Measurements from ENCODE around the gene HMGCS2.

The HMGCS2 gene

DNA sequence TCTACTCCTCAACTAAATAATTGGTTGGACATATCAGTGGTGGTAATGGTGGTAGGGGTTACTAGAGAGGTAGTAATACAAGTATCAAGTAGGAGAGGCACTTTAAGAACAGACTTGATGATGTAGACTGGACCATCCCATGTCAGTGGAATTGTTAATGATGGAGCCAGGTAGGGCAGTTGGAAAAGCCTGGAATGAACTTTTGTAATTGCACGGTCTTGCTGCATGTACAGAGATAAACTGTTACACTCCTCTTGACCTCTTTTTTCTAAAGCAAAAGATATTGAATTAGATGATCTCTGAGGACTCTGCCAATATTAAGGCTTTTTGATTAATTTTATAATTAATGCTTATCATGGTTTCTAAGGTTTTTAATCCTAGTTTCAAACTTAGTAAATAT is 5.8 kb downstream of the HMGCS2 start:
- Histone ChIP-seq H3K4me3 (ENCODE audit: low read length) (no peak overlapping the region), H3K36me3 (ENCODE audit: control insufficient read depth, insufficient read depth, low read length) (no peaks in the 10 kb centered on the region), H3K27ac (ENCODE audit: low read length) (no peak overlapping the region), H3K9me3 (ENCODE audit: control insufficient read depth, insufficient read depth, low read length) (no peaks in the 10 kb centered on the region), H3K27me3 (ENCODE audit: control insufficient read depth, insufficient read depth, low read length) (no peaks in the 10 kb centered on the region), H3K4me1 (ENCODE audit: control insufficient read depth, insufficient read depth, low read length) (no peaks in the 10 kb centered on the region)
- WGBS (ENCODE audit: insufficient coverage, insufficient read length): no CpG with 5 or more reads among the region's 1 CpG
- no peak for DNase-seq (ENCODE audit: low read depth, low spot score)

DNA sequence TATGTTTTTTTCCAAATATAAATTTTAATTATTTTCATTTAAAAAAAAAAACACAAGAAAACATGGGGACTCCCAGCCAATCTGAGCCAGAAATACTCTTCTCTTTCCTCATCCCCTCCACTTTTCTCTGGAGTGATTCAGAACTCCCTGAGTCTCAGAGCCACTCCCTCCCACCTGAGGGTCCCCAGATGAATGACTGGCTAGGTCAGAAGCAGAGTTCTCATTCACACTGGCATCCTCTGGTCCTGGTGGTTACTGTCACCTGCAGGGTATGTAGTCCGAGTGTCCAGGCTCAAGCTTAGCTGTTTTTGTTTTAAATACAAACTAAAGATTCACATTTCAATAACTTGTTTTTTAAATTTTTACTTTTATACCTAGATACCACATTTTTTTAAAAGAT is 6.3 kb downstream of the HMGCS2 start:
- Histone ChIP-seq H3K9me3 (ENCODE audit: control insufficient read depth, insufficient read depth, low read length) (no peaks in the 10 kb centered on the region), H3K27me3 (ENCODE audit: control insufficient read depth, insufficient read depth, low read length) (no peaks in the 10 kb centered on the region), H3K36me3 (ENCODE audit: control insufficient read depth, insufficient read depth, low read length) (no peaks in the 10 kb centered on the region), H3K4me3 (ENCODE audit: low read length) (no peak overlapping the region), H3K27ac (ENCODE audit: low read length) (no peak overlapping the region), H3K4me1 (ENCODE audit: control insufficient read depth, insufficient read depth, low read length) (no peaks in the 10 kb centered on the region; the same call in 1 of the 2 replicates)
- DNase-seq (ENCODE audit: low read depth, low spot score): no peak
- WGBS (ENCODE audit: insufficient coverage, insufficient read length): no CpG with 5 or more reads among the region's 1 CpG

DNA sequence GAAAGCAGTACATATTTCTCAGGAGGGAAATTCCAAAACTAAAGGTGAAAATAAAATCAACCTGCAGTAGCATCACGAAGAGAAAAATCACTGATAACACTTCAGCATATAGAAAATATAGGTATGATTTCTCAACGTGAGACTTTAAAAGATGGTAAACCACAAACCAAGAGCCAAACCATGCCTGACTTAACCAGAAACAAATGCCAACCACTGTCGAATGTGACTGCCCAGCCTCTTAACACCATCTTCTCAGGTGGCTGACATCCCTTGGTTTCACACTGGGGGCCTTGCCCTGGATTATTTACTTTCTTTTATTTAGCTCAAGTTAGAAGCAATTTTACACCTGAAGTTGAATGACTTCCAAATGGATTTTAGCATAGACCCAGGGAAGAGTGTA is 10.1 kb downstream of the HMGCS2 start:
- H3K9me3 ChIP-seq (ENCODE audit: control insufficient read depth, insufficient read depth, low read length): no peaks in the 10 kb centered on the region
- no peaks in the 10 kb centered on the region for H3K27me3 ChIP-seq (ENCODE audit: control insufficient read depth, insufficient read depth, low read length)
- no CpG with 5 or more reads among the region's 3 CpGs for WGBS (ENCODE audit: insufficient coverage, insufficient read length)
- DNase-seq (ENCODE audit: low read depth, low spot score): no peak
- no peaks in the 10 kb centered on the region for H3K36me3 ChIP-seq (ENCODE audit: control insufficient read depth, insufficient read depth, low read length)
- H3K4me3 ChIP-seq (ENCODE audit: low read length): no peak overlapping the region
- H3K27ac ChIP-seq (ENCODE audit: low read length): no peak overlapping the region
- H3K4me1 ChIP-seq (ENCODE audit: control insufficient read depth, insufficient read depth, low read length): no peaks in the 10 kb centered on the region; the same call in 1 of the 2 replicates

DNA sequence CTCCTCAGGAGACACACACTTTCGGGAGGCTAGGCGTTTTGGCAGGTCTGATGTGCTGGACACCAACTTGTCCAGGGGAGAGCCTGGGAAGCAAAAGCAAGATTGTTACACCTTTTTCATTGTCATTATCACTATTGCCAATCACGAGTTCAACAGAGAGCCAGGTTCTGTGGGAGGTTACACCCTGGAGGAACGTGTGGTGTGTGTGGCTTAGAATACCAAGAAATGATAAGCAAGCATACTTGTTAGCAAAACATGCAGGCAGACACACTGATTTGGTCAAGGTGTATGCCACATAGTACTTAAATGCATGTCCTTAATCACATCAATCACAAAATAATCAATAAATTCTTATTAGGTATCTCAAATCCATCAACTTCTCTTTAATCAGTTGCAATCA is 16.1 kb downstream of the HMGCS2 start:
- Histone ChIP-seq H3K27ac (ENCODE audit: low read length) (no peak overlapping the region), H3K27me3 (ENCODE audit: control insufficient read depth, insufficient read depth, low read length) (no peaks in the 10 kb centered on the region), H3K36me3 (ENCODE audit: control insufficient read depth, insufficient read depth, low read length) (no peaks in the 10 kb centered on the region), H3K9me3 (ENCODE audit: control insufficient read depth, insufficient read depth, low read length) (no peaks in the 10 kb centered on the region), H3K4me1 (ENCODE audit: control insufficient read depth, insufficient read depth, low read length) (no peaks in the 10 kb centered on the region), H3K4me3 (ENCODE audit: low read length) (no peak overlapping the region)
- DNase-seq (ENCODE audit: low read depth, low spot score): no peak
- WGBS (ENCODE audit: insufficient coverage, insufficient read length): no CpG with 5 or more reads among the region's 4 CpGs

DNA sequence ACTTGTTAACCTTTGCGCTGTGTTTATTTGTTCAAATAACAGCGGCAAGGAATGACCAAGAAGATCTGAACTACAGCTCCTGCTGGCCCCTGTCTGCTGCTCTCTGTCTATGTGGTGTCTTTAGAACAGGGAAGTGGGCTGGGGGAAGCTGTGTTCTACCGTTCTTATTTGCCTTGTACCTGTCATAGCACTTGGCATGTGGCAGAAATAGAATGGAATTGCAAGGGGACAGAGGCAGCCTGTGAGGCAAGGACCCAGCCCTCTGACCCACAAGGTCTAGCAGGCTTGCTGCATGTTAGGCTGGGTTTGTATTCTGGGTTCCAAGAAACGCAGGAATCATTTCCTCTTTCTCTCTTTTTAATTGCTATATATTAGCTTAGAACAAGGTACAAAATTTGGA is 20.7 kb downstream of the HMGCS2 start:
- DNase-seq (ENCODE audit: low read depth, low spot score): no peak
- no CpG with 5 or more reads among the region's 4 CpGs for WGBS (ENCODE audit: insufficient coverage, insufficient read length)

DNA sequence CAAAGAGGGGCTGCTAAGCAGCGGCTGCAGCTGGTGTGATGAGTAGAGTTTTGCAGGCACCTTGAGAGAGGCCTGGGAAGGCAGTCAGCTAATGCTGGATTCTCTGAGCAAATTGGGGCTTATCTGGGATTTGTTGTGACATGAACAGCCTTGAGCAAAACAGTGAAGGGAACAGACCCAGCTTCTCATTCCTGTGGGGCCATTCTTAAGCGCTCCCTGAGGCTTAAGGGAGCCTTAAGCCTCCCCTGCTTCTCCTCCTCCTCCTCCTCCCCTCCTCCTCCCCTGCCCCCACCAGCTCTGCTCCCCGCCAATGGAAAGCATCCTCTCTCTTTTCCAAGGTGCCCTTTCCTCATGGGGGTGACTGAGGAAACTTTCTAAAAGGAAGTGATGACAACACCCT is 21.3 kb downstream of the HMGCS2 start:
- WGBS (ENCODE audit: insufficient coverage, insufficient read length): no CpG with 5 or more reads among the region's 3 CpGs
- Histone ChIP-seq H3K9me3 (ENCODE audit: control insufficient read depth, insufficient read depth, low read length) (no peaks in the 10 kb centered on the region), H3K4me1 (ENCODE audit: control insufficient read depth, insufficient read depth, low read length) (peaks cover 3% of the 10 kb centered on the region; the same call in 1 of the 2 replicates), H3K36me3 (ENCODE audit: control insufficient read depth, insufficient read depth, low read length) (peaks cover 17% of the 10 kb centered on the region), H3K4me3 (ENCODE audit: low read length) (no peak overlapping the region), H3K27ac (ENCODE audit: low read length) (no peak overlapping the region), H3K27me3 (ENCODE audit: control insufficient read depth, insufficient read depth, low read length) (no peaks in the 10 kb centered on the region)
- no peak for DNase-seq (ENCODE audit: low read depth, low spot score)

More for the DNA sequence above, 20.7 kb downstream of the HMGCS2 start:
- Histone ChIP-seq H3K27ac (ENCODE audit: low read length) (no peak overlapping the region), H3K4me3 (ENCODE audit: low read length) (no peak overlapping the region), H3K9me3 (ENCODE audit: control insufficient read depth, insufficient read depth, low read length) (no peaks in the 10 kb centered on the region), H3K36me3 (ENCODE audit: control insufficient read depth, insufficient read depth, low read length) (peaks cover 12% of the 10 kb centered on the region; the same call in 1 of the 2 replicates), H3K27me3 (ENCODE audit: control insufficient read depth, insufficient read depth, low read length) (no peaks in the 10 kb centered on the region), H3K4me1 (ENCODE audit: control insufficient read depth, insufficient read depth, low read length) (peaks cover 3% of the 10 kb centered on the region; the same call in 1 of the 2 replicates)

DNA sequence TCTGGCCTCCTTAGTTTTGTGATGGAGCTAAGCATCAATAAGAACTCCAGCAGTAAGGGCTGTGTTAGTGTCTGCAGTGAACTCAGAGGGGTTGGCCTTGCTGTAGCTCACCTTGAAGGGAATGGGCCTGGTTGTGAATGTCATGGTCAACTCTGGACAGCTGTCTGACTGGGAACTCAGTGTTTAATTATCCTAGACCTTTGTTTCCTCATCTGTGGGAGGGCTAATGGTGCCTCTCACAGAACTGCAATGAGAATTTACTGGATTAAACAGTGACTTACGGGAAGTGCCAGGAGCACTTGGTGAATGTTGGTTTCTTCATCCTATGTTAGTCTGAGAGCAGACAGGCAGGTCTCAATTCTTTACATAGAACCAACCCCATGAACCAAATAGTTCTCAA is 23.7 kb downstream of the HMGCS2 start:
- Histone ChIP-seq H3K27ac (ENCODE audit: low read length) (no peak overlapping the region), H3K4me3 (ENCODE audit: low read length) (no peak overlapping the region), H3K36me3 (ENCODE audit: control insufficient read depth, insufficient read depth, low read length) (peaks cover 38% of the 10 kb centered on the region), H3K4me1 (ENCODE audit: control insufficient read depth, insufficient read depth, low read length) (peaks cover 3% of the 10 kb centered on the region; the same call in 1 of the 2 replicates), H3K27me3 (ENCODE audit: control insufficient read depth, insufficient read depth, low read length) (no peaks in the 10 kb centered on the region), H3K9me3 (ENCODE audit: control insufficient read depth, insufficient read depth, low read length) (no peaks in the 10 kb centered on the region)
- no peak for DNase-seq (ENCODE audit: low read depth, low spot score)
- WGBS (ENCODE audit: insufficient coverage, insufficient read length): no CpG with 5 or more reads among the region's 1 CpG

DNA sequence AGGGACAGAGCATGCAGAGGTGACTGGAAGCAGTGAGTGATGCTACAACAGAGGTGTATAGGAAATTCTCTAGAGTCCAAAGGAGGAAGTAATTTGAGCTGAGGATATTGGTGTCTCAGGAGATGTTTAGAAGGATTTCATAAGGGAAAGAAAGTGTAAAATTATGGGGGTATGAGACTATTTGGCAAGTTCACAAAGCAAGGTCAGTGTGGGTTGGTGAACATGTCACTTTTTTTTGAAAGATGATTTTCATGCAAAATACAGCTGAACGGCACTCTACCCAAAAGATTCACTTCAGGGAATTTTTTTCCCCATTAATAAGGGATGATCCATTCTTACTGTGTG is 24.1 kb downstream of the HMGCS2 start:
- no peak for DNase-seq (ENCODE audit: low read depth, low spot score)
- WGBS (ENCODE audit: insufficient coverage, insufficient read length): no CpG with 5 or more reads among the region's 1 CpG
- Histone ChIP-seq H3K4me3 (ENCODE audit: low read length) (no peak overlapping the region), H3K36me3 (ENCODE audit: control insufficient read depth, insufficient read depth, low read length) (peaks cover 40% of the 10 kb centered on the region), H3K4me1 (ENCODE audit: control insufficient read depth, insufficient read depth, low read length) (peaks cover 3% of the 10 kb centered on the region; the same call in 1 of the 2 replicates), H3K9me3 (ENCODE audit: control insufficient read depth, insufficient read depth, low read length) (no peaks in the 10 kb centered on the region), H3K27me3 (ENCODE audit: control insufficient read depth, insufficient read depth, low read length) (no peaks in the 10 kb centered on the region), H3K27ac (ENCODE audit: low read length) (no peak overlapping the region)

DNA sequence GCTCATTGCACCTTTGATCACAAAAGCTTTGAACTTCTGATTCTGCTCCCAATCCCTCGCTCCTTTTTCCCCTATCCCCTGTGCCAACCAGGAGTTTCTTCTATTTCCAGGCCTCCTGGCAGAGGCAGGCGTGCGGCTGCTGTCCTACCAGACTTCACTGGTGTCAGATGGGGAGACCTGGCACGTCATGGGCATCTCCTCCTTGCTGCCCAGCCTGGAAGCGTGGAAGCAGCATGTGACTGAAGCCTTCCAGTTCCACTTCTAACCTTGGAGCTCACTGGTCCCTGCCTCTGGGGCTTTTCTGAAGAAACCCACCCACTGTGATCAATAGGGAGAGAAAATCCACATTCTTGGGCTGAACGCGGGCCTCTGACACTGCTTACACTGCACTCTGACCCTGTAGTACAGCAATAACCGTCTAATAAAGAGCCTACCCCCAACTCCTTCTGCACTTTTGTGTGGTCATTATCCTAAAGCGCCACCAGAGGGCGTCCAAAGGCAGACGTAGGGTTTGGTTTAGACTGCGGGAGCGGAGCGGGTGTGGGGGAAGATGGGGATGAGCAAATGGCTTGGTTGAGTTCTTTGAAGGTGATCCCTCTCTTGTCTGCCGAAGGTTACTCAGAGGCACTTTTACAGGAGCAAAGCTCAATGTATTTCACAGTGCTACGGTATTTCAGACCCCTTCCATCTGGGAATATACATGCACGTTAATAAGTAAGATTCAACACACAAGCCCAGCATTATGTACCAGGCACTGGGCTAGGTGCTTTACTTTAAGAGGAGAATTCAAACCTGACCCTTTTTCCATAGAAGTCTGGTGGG is 24.7 kb downstream of the HMGCS2 start:
- H3K27ac ChIP-seq (ENCODE audit: low read length): no peak overlapping the region
- WGBS (ENCODE audit: insufficient coverage, insufficient read length): no CpG with 5 or more reads among the region's 17 CpGs
- DNase-seq (ENCODE audit: low read depth, low spot score): peak; percentile 66
- no peaks in the 10 kb centered on the region for H3K9me3 ChIP-seq (ENCODE audit: control insufficient read depth, insufficient read depth, low read length)
- peaks cover 3% of the 10 kb centered on the region; the same call in 1 of the 2 replicates for H3K4me1 ChIP-seq (ENCODE audit: control insufficient read depth, insufficient read depth, low read length)
- H3K4me3 ChIP-seq (ENCODE audit: low read length): no peak overlapping the region
- H3K27me3 ChIP-seq (ENCODE audit: control insufficient read depth, insufficient read depth, low read length): no peaks in the 10 kb centered on the region
- peaks cover 40% of the 10 kb centered on the region for H3K36me3 ChIP-seq (ENCODE audit: control insufficient read depth, insufficient read depth, low read length)

DNA sequence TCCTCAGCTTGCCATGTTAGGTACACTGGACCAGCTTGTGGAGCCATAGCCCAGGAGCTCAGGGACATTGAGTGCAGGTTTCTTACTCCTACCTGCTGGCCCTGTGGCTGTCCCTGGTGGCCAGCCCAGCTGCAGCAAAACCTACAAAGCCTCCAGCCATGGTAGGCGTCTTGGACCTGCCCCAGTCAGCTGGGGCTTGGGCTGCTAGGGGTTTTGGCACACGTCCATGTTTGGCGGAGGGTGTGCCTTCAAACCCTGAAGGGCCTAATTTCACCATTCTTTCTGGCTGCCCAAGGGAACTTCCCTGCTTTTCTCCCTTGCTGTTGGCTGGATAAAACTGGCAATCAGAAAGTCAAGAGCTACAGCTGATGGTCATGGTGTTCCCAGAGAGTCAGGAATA is 25.4 kb downstream of the HMGCS2 start:
- Histone ChIP-seq H3K4me3 (ENCODE audit: low read length) (no peak overlapping the region), H3K9me3 (ENCODE audit: control insufficient read depth, insufficient read depth, low read length) (no peaks in the 10 kb centered on the region), H3K27me3 (ENCODE audit: control insufficient read depth, insufficient read depth, low read length) (no peaks in the 10 kb centered on the region), H3K4me1 (ENCODE audit: control insufficient read depth, insufficient read depth, low read length) (peaks cover 3% of the 10 kb centered on the region; the same call in 1 of the 2 replicates), H3K36me3 (ENCODE audit: control insufficient read depth, insufficient read depth, low read length) (peaks cover 43% of the 10 kb centered on the region), H3K27ac (ENCODE audit: low read length) (no peak overlapping the region)
- WGBS (ENCODE audit: insufficient coverage, insufficient read length): no CpG with 5 or more reads among the region's 3 CpGs
- no peak for DNase-seq (ENCODE audit: low read depth, low spot score)

DNA sequence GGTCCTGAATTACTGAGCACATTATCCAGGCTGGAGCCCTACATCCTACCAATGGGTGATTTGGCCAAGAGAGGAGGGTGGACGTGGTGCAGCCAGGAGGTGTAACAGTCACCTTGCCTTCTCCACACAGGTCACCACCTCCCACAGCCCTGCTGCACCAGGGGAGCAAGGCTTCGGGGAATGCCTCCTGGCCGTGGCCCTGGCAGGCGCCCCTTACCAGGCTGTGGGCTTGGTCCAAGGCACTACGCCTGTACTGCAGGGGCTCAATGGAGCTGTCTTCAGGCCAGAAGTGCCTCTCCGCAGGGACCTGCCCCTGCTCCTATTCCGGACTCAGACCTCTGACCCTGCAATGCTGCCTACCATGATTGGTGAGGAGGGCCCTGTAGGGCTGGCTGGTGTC is 26.0 kb downstream of the HMGCS2 start:
- H3K27me3 ChIP-seq (ENCODE audit: control insufficient read depth, insufficient read depth, low read length): no peaks in the 10 kb centered on the region
- no peaks in the 10 kb centered on the region for H3K9me3 ChIP-seq (ENCODE audit: control insufficient read depth, insufficient read depth, low read length)
- H3K4me3 ChIP-seq (ENCODE audit: low read length): no peak overlapping the region
- no CpG with 5 or more reads among the region's 7 CpGs for WGBS (ENCODE audit: insufficient coverage, insufficient read length)
- no peak for DNase-seq (ENCODE audit: low read depth, low spot score)
- H3K27ac ChIP-seq (ENCODE audit: low read length): no peak overlapping the region
- H3K36me3 ChIP-seq (ENCODE audit: control insufficient read depth, insufficient read depth, low read length): peaks cover 48% of the 10 kb centered on the region
- H3K4me1 ChIP-seq (ENCODE audit: control insufficient read depth, insufficient read depth, low read length): peaks cover 3% of the 10 kb centered on the region; the same call in 1 of the 2 replicates

Measured in iPS DF 6.9 (cell line).